HL-60 (cell line): ENCODE data around the gene MBLAC1.

Experiments used
- DNase-seq, 2 experiments: peaks; one replicate each; pipeline ENCODE4 v3.0.0-alpha.2; 2010 to 2020; ENCODE audit warnings: low read depth in 1 of 2, low spot score in 1 of 2
- H3K27ac ChIP-seq: fragments of 250-450 bp; sonication (Bioruptor Pico); replicated peaks from 2 replicates; pipeline ENCODE4 v1.5.1; 2020; ENCODE audit warnings: mild to moderate bottlenecking, moderate library complexity
- H3K27me3 ChIP-seq: fragments of 250-450 bp; sonication (Bioruptor Pico); 2 replicates; pipeline ENCODE4 v1.5.1; 2021; ENCODE audit warnings: mild to moderate bottlenecking, moderate library complexity; ENCODE audit not compliant: insufficient read depth, poor library complexity, severe bottlenecking
- H3K4me3 ChIP-seq: replicated peaks from 2 replicates; pipeline ENCODE4 v1.5.1; 2011; ENCODE audit warnings: mild to moderate bottlenecking, control low read depth, low read length; ENCODE audit not compliant: insufficient read depth
- GABPA ChIP-seq: IDR thresholded peaks from 2 replicates; pipeline ENCODE4 v1.6.1; 2012; ENCODE audit warnings: low read depth
- POLR2AphosphoS5 ChIP-seq: IDR thresholded peaks from 2 replicates; pipeline ENCODE4 v1.6.1; 2012; ENCODE audit warnings: low read depth
- SPI1 ChIP-seq: IDR thresholded peaks from 2 replicates; pipeline ENCODE4 v1.6.1; 2012; ENCODE audit warnings: low read depth, mild to moderate bottlenecking, borderline replicate concordance
- TF ChIP-seq, protein P1 (sequence below): IDR thresholded peaks from 2 replicates; pipeline ENCODE4 v1.6.1; 2012; ENCODE audit warnings: low read depth; ENCODE audit not compliant: insufficient replicate concordance
- TF ChIP-seq, protein P2 (sequence below): IDR thresholded peaks from one replicate; pipeline ENCODE4 v1.5.1; 2011; ENCODE audit warnings: low read length, control low read depth, inconsistent platforms; ENCODE audit not compliant: insufficient read depth

MBLAC1 gene

DNA sequence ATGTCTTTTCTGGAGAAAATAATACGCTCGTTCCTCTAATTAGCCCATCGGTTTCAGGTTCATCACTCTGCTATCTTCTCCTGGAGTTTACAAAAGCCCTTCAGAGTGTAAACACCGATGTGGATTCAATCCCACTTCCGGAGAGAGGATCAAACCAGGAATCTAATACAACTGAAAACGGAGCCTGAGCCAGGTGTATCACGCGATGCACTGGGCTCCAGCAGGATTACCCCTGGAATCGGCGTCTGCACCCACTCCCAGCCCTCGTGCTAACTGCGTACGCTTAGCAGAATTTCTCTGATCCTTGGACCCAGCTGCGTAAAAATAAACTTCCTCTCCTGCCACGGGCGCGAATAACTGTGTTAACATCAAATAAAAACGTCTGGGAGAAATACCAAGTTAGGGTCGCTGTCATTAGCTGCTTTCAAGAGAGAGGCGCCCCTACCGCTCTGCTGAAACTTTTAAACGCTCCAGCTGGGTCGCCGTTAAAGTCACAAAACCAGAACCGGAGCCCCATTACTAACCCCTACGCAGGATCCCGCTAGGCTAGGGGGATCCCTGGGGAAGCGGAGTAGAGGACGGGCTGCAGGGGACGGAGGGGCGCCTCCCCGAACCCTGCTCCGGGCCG lies 45.7 kb upstream of the MBLAC1 start:
- Histone ChIP-seq H3K4me3 (peak overlapping the region; percentile 98), H3K27ac (peak overlapping the region; percentile 88), H3K27me3 (no peaks in the 10 kb centered on the region)
- DNase-seq: peak in 1 of 2 experiments; percentile 38
- TF ChIP-seq GABPA (no peak), POLR2AphosphoS5 (no peak), SPI1 (no peak)
- TF ChIP-seq, protein P1, sequence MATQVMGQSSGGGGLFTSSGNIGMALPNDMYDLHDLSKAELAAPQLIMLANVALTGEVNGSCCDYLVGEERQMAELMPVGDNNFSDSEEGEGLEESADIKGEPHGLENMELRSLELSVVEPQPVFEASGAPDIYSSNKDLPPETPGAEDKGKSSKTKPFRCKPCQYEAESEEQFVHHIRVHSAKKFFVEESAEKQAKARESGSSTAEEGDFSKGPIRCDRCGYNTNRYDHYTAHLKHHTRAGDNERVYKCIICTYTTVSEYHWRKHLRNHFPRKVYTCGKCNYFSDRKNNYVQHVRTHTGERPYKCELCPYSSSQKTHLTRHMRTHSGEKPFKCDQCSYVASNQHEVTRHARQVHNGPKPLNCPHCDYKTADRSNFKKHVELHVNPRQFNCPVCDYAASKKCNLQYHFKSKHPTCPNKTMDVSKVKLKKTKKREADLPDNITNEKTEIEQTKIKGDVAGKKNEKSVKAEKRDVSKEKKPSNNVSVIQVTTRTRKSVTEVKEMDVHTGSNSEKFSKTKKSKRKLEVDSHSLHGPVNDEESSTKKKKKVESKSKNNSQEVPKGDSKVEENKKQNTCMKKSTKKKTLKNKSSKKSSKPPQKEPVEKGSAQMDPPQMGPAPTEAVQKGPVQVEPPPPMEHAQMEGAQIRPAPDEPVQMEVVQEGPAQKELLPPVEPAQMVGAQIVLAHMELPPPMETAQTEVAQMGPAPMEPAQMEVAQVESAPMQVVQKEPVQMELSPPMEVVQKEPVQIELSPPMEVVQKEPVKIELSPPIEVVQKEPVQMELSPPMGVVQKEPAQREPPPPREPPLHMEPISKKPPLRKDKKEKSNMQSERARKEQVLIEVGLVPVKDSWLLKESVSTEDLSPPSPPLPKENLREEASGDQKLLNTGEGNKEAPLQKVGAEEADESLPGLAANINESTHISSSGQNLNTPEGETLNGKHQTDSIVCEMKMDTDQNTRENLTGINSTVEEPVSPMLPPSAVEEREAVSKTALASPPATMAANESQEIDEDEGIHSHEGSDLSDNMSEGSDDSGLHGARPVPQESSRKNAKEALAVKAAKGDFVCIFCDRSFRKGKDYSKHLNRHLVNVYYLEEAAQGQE: no peak
- TF ChIP-seq, protein P2, sequence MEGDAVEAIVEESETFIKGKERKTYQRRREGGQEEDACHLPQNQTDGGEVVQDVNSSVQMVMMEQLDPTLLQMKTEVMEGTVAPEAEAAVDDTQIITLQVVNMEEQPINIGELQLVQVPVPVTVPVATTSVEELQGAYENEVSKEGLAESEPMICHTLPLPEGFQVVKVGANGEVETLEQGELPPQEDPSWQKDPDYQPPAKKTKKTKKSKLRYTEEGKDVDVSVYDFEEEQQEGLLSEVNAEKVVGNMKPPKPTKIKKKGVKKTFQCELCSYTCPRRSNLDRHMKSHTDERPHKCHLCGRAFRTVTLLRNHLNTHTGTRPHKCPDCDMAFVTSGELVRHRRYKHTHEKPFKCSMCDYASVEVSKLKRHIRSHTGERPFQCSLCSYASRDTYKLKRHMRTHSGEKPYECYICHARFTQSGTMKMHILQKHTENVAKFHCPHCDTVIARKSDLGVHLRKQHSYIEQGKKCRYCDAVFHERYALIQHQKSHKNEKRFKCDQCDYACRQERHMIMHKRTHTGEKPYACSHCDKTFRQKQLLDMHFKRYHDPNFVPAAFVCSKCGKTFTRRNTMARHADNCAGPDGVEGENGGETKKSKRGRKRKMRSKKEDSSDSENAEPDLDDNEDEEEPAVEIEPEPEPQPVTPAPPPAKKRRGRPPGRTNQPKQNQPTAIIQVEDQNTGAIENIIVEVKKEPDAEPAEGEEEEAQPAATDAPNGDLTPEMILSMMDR: no peak

DNA sequence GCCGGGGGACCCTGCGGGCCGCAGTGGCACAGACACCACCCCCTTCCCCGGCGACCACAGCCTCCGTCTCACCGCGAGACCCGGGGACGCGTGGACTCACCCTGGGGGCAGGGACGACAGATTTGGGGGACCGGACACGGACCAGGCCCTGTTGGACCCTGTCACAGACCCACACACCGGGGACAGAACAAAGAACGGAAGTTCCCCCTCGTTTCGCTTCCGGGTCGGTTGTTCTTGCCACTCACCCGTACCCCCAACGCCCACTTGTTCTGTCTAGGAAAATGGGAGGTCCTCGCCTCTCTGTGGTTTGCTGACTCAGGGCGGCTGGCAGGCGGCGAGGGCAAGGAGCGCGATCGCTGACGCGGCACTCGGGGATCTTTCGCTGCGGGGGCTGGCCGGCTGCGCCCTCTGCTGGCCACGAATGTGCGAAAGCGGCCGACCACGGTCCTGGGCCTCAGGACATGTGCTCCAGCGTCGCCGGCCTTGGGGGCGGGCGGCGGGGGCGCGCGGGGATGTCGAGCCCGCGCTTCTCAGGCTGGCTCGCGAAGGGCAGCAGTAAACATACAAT lies 45.1 kb upstream of the MBLAC1 start, which contains the start of gene ZNF3:
TSS of gene ZNF3 (minus strand) at position 189 of the 568 bp plus-strand sequence. CDS start 4,366 bp downstream, outside the sequence.
- Histone ChIP-seq H3K4me3 (peak within 1 kb of the TSS; percentile 98), H3K27ac (peak within 1 kb of the TSS; percentile 88), H3K27me3 (no peaks in the 10 kb centered on the region)
- DNase-seq: peak; percentile 99
- TF ChIP-seq SPI1 (peak; percentile 24; the same call in 1 of the 2 replicates), GABPA (peak; percentile 99), POLR2AphosphoS5 (peak; percentile 66)
- TF ChIP-seq, protein P2: peak; percentile 70
- TF ChIP-seq, protein P1: peak; percentile 11

DNA sequence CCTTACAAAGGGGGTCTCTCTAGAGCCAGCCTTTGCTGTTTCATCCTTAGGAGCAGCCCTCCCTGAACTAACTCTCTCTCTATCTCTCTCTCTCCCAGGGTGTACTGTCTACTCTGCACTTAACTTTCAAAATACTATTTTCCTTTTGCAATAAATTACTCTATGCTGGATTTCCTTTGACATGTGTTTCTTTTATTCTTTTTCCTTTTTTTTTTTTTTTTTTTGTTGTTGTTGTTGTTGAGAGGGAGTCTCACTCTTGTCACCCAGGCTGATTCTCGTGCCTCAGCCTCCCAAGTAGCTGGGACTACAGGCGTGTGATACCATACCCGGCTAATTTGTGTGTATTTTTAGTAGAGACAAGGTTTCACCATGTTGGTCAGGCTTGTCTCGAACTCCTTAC lies 43.8 kb upstream of the MBLAC1 start:
- no peak overlapping the region for H3K4me3 ChIP-seq
- H3K27me3 ChIP-seq: no peaks in the 10 kb centered on the region
- peak overlapping the region; percentile 88 for H3K27ac ChIP-seq
- TF ChIP-seq SPI1 (no peak), POLR2AphosphoS5 (no peak), GABPA (no peak)
- TF ChIP-seq, protein P2: no peak
- TF ChIP-seq, protein P1: no peak
- DNase-seq: no peak
